ENCODE results near the gene CNTN5. TPM values are rescaled to one million over a fixed set of nuclear protein-coding genes. Genes with fewer than 3 reads are reported as not detected.

Gene CNTN5
- total RNA-seq, 1 experiment from 2014 or later: not detected

DNA sequence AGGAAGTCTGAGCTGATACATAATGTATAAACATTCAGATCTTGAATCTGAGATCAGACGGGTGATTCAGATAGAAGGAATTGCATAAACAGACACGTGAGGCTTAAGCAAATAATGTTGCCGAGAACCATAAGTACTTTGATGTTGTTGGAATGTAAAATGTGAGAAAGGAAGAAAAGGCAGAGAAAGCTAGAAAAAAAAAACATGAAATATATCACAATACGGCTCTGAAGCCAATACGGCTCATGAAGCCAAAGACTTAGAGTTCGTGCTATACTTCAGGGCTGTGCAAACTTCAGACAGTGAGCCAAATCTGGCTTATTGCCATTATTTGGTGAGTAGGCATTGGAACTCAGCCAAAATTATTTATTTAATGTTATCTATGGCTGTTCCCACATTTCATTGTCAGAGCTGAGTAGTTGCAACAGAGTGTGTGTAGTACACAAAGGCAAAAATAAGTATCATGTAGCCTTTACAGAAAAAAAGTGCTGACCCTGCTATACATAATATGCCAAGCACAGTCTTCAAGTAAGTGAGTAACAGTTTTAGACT lies 673.3 kb downstream of the CNTN5 start:
- no peak for DNase-seq
- H2BK20ac ChIP-seq (ENCODE audit: low read depth, low read length, poor library complexity, severe bottlenecking): no peak overlapping the region

More for the DNA sequence above, 673.3 kb downstream of the CNTN5 start:
- Mint-ChIP-seq H3K27ac (no peak overlapping the region), H3K36me3 (ENCODE audit: insufficient read depth in 1 of 3, low read depth in 3 of 3) (peaks cover 0 to 22% (median 0%) of the 10 kb centered on the region in 3 experiments; a peak in 3 of 7 replicates), H3K4me3 (no peak overlapping the region), H3K27me3 (ENCODE audit: low read depth) (no peaks in the 10 kb centered on the region), H3K4me1 (peaks cover 0 to 3% of the 10 kb centered on the region in 2 experiments; a peak in 1 of 4 replicates), H3K9me3 (peaks cover 11% of the 10 kb centered on the region in 2 experiments; a peak in 4 of 5 replicates)
- no peak overlapping the region for H3T11ph ChIP-seq (ENCODE audit: low read length)
- no peak overlapping the region for H3K27ac ChIP-seq (ENCODE audit: insufficient read length, low read depth, low read length)
- H3K14ac ChIP-seq (ENCODE audit: insufficient read depth, low read length): no peak overlapping the region
- H4K5ac ChIP-seq (ENCODE audit: insufficient read length, low read depth, low read length): no peak overlapping the region
- no peak overlapping the region for H3K4ac ChIP-seq (ENCODE audit: low read depth, low read length)
- H3K23ac ChIP-seq (ENCODE audit: insufficient read length, low read depth, low read length): no peak overlapping the region
- WGBS (ENCODE audit: extremely low coverage, insufficient read length, low lambda C conversion rate): no CpG with 5 or more reads among the region's 6 CpGs
- no peak overlapping the region for H3K9ac ChIP-seq (ENCODE audit: extremely low read depth, insufficient read length, low read length)
- H2AFZ ChIP-seq (ENCODE audit: low read length): no peak overlapping the region
- no peaks in the 10 kb centered on the region for H3K9me3 ChIP-seq (ENCODE audit: control insufficient read depth, low read depth, low read length)
- no peaks in the 10 kb centered on the region for H4K20me1 ChIP-seq (ENCODE audit: control insufficient read depth, insufficient read depth, insufficient read length)
- no peak overlapping the region for H2BK15ac ChIP-seq (ENCODE audit: low read depth, low read length)
- no peaks in the 10 kb centered on the region for H3K79me2 ChIP-seq (ENCODE audit: insufficient read depth, low read length)
- no peaks in the 10 kb centered on the region for H3K27me3 ChIP-seq (ENCODE audit: insufficient read depth, low read length)
- H2BK12ac ChIP-seq (ENCODE audit: insufficient read length, low read depth, low read length): no peak overlapping the region
- no peak overlapping the region for H3K56ac ChIP-seq (ENCODE audit: insufficient read length, low read depth, low read length)
- H3K4me2 ChIP-seq (ENCODE audit: insufficient read depth, insufficient read length, low read length): no peak overlapping the region
- H2BK5ac ChIP-seq (ENCODE audit: insufficient read length, low read length): no peak overlapping the region
- H3K18ac ChIP-seq (ENCODE audit: insufficient read length, low read depth, low read length): no peak overlapping the region
- H4K91ac ChIP-seq (ENCODE audit: insufficient read length, low read depth, low read length): no peak overlapping the region
- H3K23me2 ChIP-seq (ENCODE audit: insufficient read length, low read depth, low read length, poor library complexity, severe bottlenecking): no peaks in the 10 kb centered on the region
- H3K4me1 ChIP-seq (ENCODE audit: insufficient read depth, low read length): no peaks in the 10 kb centered on the region
- H4K8ac ChIP-seq (replicated peaks; ENCODE audit: insufficient read length, low read depth, low read length): no peak overlapping the region
- H3K79me1 ChIP-seq (ENCODE audit: insufficient read depth, low read depth, low read length, poor library complexity, severe bottlenecking): no peaks in the 10 kb centered on the region
- no peak overlapping the region for H2AK5ac ChIP-seq (ENCODE audit: insufficient read length, low read length)
- TF ChIP-seq, protein P1, sequence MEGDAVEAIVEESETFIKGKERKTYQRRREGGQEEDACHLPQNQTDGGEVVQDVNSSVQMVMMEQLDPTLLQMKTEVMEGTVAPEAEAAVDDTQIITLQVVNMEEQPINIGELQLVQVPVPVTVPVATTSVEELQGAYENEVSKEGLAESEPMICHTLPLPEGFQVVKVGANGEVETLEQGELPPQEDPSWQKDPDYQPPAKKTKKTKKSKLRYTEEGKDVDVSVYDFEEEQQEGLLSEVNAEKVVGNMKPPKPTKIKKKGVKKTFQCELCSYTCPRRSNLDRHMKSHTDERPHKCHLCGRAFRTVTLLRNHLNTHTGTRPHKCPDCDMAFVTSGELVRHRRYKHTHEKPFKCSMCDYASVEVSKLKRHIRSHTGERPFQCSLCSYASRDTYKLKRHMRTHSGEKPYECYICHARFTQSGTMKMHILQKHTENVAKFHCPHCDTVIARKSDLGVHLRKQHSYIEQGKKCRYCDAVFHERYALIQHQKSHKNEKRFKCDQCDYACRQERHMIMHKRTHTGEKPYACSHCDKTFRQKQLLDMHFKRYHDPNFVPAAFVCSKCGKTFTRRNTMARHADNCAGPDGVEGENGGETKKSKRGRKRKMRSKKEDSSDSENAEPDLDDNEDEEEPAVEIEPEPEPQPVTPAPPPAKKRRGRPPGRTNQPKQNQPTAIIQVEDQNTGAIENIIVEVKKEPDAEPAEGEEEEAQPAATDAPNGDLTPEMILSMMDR (conservative IDR thresholded peaks at IDR 0.05): no peak
- H2BK120ac ChIP-seq (ENCODE audit: low read depth, low read length, poor library complexity, severe bottlenecking): no peak overlapping the region
